HEK293 (cell line): ENCODE data around the gene CD109.
A peak's percentile ranks its signal among the peaks of the same experiment; 100 is the strongest.

Experiments
- CTCF ChIA-PET: fragments of 350-600 bp; formaldehyde crosslinking; extraction: SDS; loops from one replicate; lab custom pipeline; 2021; ENCODE audit warnings: antibody characterized with exemption; lab: Yijun Ruan, JAX
- POLR2A ChIA-PET: fragments of 300-600 bp; formaldehyde crosslinking; extraction: SDS; loops from one replicate; lab custom pipeline; 2020; ENCODE audit warnings: antibody characterized with exemption, inconsistent platforms; lab: Yijun Ruan, JAX
- H3K27ac ChIP-seq: fragments of 200-500 bp; sonication (Bioruptor generic); 2 replicates; pipeline ENCODE4 v1.5.1; 2014; ENCODE audit warnings: low read depth, low read length, control low read depth, inconsistent platforms; ENCODE audit errors: extremely low read depth
- H3K36me3 ChIP-seq, 2 experiments: fragments of 200-500 bp in 1 of 2; sonication (Bioruptor generic) in 1 of 2; 1 replicate in 1 of 2; 2 replicates in 1 of 2; pipeline ENCODE4 v1.5.1; 2014 to 2017; ENCODE audit warnings: inconsistent platforms in 2 of 2, low read length in 2 of 2; ENCODE audit not compliant: control insufficient read depth in 2 of 2, insufficient read depth in 1 of 2
- H3K4me1 ChIP-seq: fragments of 200-500 bp; sonication (Bioruptor generic); 2 replicates; pipeline ENCODE4 v1.5.1; 2014; ENCODE audit warnings: mild to moderate bottlenecking, low read length, inconsistent platforms; ENCODE audit not compliant: control insufficient read depth, insufficient read depth
- H3K4me3 ChIP-seq: 2 replicates; pipeline ENCODE4 v1.5.1; 2011; ENCODE audit warnings: low read depth, mild to moderate bottlenecking, control low read depth, low read length, moderate library complexity
- H3K9me3 ChIP-seq: fragments of 200-500 bp; sonication (Bioruptor generic); 2 replicates; pipeline ENCODE4 v1.5.1; 2014; ENCODE audit warnings: low read depth, low read length, inconsistent platforms; ENCODE audit not compliant: control insufficient read depth, insufficient read depth
- GFI1B ChIP-seq: fragments of 450-650 bp; formaldehyde crosslinking; IDR thresholded peaks from 2 replicates; pipeline ENCODE4 v1.5.1; 2016; ENCODE audit warnings: missing biosample characterization, missing genetic modification characterization
- KLF1 ChIP-seq: fragments of 450-650 bp; formaldehyde crosslinking; IDR thresholded peaks from 2 replicates; pipeline ENCODE4 v1.5.1; 2016; ENCODE audit warnings: missing biosample characterization, missing genetic modification characterization
- PRDM10 ChIP-seq: fragments of 450-650 bp; formaldehyde crosslinking; IDR thresholded peaks from 2 replicates; pipeline ENCODE4 v1.5.1; 2016; ENCODE audit warnings: missing biosample characterization, missing genetic modification characterization
- ZBTB17 ChIP-seq: fragments of 450-650 bp; formaldehyde crosslinking; IDR thresholded peaks from 2 replicates; pipeline ENCODE4 v1.5.1; 2016; ENCODE audit warnings: missing biosample characterization, missing genetic modification characterization
- ZBTB21 ChIP-seq: fragments of 450-650 bp; formaldehyde crosslinking; IDR thresholded peaks from 2 replicates; pipeline ENCODE4 v1.5.1; 2017; ENCODE audit warnings: missing biosample characterization, missing genetic modification characterization
- ZBTB44 ChIP-seq: fragments of 450-650 bp; IDR thresholded peaks from 2 replicates; pipeline ENCODE4 v1.5.1; 2018; ENCODE audit warnings: missing biosample characterization, mild to moderate bottlenecking, missing genetic modification characterization
- ZFHX2 ChIP-seq: fragments of 450-650 bp; formaldehyde crosslinking; conservative IDR thresholded peaks from 2 replicates; pipeline ENCODE4 v1.5.1; 2016; ENCODE audit warnings: missing biosample characterization, missing genetic modification characterization
- ZFP69B ChIP-seq: fragments of 450-650 bp; formaldehyde crosslinking; IDR thresholded peaks from 2 replicates; pipeline ENCODE4 v1.5.1; 2016; ENCODE audit warnings: missing biosample characterization, missing genetic modification characterization
- ZNF292 ChIP-seq: fragments of 450-650 bp; formaldehyde crosslinking; IDR thresholded peaks from 2 replicates; pipeline ENCODE4 v1.5.1; 2016; ENCODE audit warnings: low read depth, missing biosample characterization, missing genetic modification characterization, borderline replicate concordance
- ZNF335 ChIP-seq: fragments of 450-650 bp; formaldehyde crosslinking; conservative IDR thresholded peaks from 2 replicates; pipeline ENCODE4 v1.5.1; 2016; ENCODE audit warnings: missing biosample characterization, missing genetic modification characterization
- ZNF544 ChIP-seq: fragments of 450-650 bp; formaldehyde crosslinking; IDR thresholded peaks from 2 replicates; pipeline ENCODE4 v1.5.0; 2017; ENCODE audit warnings: missing biosample characterization, missing genetic modification characterization
- ZNF692 ChIP-seq: fragments of 450-650 bp; formaldehyde crosslinking; IDR thresholded peaks from 2 replicates; pipeline ENCODE4 v1.5.1; 2016; ENCODE audit warnings: missing biosample characterization, missing genetic modification characterization
- ZNF791 ChIP-seq: fragments of 450-650 bp; formaldehyde crosslinking; IDR thresholded peaks from 2 replicates; pipeline ENCODE4 v1.5.1; 2016; ENCODE audit warnings: missing biosample characterization, missing genetic modification characterization
- ZSCAN4 ChIP-seq: fragments of 450-650 bp; formaldehyde crosslinking; IDR thresholded peaks from 2 replicates; pipeline ENCODE4 v1.5.1; 2017; ENCODE audit warnings: missing biosample characterization, missing genetic modification characterization
- TF ChIP-seq, protein P1 (sequence below): fragments of 450-650 bp; formaldehyde crosslinking; IDR thresholded peaks from 2 replicates; pipeline ENCODE4 v1.5.1; 2017; ENCODE audit warnings: missing biosample characterization, missing genetic modification characterization
- TF ChIP-seq, protein P2 (sequence below): sonication (generic); formaldehyde crosslinking; IDR thresholded peaks from 2 replicates; pipeline ENCODE4 v1.8.1; 2022; ENCODE audit warnings: mild to moderate bottlenecking, moderate library complexity, missing genetic modification reagents
- TF ChIP-seq, protein P3 (sequence below): fragments of 450-650 bp; formaldehyde crosslinking; optimal IDR thresholded peaks from 2 replicates; pipeline ENCODE3; 2016; ENCODE audit warnings: missing biosample characterization, mild to moderate bottlenecking, missing genetic modification characterization
- TF ChIP-seq, protein P4 (sequence below): fragments of 450-650 bp; formaldehyde crosslinking; IDR thresholded peaks from 2 replicates; pipeline ENCODE4 v1.5.0; 2017; ENCODE audit warnings: missing biosample characterization, missing genetic modification characterization, borderline replicate concordance

Gene CD109

DNA sequence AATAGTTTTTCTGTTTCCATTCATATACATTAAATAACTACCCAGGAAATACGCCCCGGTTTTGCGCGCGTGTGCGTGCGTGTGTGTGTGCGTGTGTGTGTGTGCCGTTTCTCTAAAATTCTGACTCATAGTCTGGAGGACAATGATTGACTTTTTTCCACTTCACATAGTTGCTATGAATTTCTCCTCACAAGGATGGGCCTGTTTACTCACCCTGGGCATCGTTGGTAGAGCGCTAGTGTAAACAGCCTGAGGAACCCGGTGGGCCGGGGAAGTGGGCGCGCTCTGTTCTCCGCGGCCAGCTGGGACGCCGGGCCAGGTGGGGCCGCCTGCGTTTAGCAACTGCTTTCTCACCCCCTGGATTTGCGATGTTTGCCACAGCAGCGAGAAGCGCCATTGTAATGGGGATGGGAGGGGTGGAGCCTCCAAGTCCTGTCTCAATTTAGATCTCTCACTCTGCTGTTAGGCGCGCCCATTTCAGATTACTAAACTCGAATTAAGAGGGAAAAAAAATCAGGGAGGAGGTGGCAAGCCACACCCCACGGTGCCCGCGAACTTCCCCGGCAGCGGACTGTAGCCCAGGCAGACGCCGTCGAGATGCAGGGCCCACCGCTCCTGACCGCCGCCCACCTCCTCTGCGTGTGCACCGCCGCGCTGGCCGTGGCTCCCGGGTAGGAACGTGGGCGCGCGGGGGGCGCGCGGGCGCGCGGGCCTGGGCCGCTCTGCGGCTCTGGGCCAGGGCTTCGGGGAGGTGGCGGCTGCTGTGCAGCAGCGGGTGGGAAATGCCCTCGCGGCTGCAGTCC is at the start of gene CD109:
TSS of gene CD109 (plus strand) at position 585 of the 803 bp plus-strand sequence. CDS start at position 598, 13 bp downstream.
- peak within 1 kb of the TSS; percentile 74; the same call in 1 of the 2 replicates for H3K27ac ChIP-seq
- peak within 1 kb of the TSS; percentile 66 for H3K4me3 ChIP-seq
- no peaks in the 10 kb centered on the region for H3K9me3 ChIP-seq
- H3K36me3 ChIP-seq = peaks cover 0 to 11% of the 10 kb centered on the region in 2 experiments; a peak in 1 of 3 replicates
- H3K4me1 ChIP-seq = peaks cover 8% of the 10 kb centered on the region
- TF ChIP-seq PRDM10 (tag by site-specific recombination) (peak; percentile 30), ZBTB21 (tag by site-specific recombination) (no peak), ZNF292 (tag by site-specific recombination) (no peak), GFI1B (no peak), ZFHX2 (tag by site-specific recombination) (peak; percentile 52), ZNF544 (tag by site-specific recombination) (no peak), ZBTB44 (tag by site-specific recombination) (no peak), ZNF791 (tag by site-specific recombination) (no peak), KLF1 (tag by site-specific recombination) (peak; percentile 29), ZSCAN4 (tag by site-specific recombination) (0 out of 2 replicates have a peak, but pooled peaks have one; percentile 60), ZNF692 (peak; percentile 76), ZBTB17 (tag by site-specific recombination) (0 out of 2 replicates have a peak, but pooled peaks have one; percentile 13), ZNF335 (tag by site-specific recombination) (peak; percentile 36), ZFP69B (0 out of 2 replicates have a peak, but pooled peaks have one; percentile 41)
- TF ChIP-seq, protein P1, sequence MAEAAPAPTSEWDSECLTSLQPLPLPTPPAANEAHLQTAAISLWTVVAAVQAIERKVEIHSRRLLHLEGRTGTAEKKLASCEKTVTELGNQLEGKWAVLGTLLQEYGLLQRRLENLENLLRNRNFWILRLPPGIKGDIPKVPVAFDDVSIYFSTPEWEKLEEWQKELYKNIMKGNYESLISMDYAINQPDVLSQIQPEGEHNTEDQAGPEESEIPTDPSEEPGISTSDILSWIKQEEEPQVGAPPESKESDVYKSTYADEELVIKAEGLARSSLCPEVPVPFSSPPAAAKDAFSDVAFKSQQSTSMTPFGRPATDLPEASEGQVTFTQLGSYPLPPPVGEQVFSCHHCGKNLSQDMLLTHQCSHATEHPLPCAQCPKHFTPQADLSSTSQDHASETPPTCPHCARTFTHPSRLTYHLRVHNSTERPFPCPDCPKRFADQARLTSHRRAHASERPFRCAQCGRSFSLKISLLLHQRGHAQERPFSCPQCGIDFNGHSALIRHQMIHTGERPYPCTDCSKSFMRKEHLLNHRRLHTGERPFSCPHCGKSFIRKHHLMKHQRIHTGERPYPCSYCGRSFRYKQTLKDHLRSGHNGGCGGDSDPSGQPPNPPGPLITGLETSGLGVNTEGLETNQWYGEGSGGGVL (tag by site-specific recombination) = no peak
- TF ChIP-seq, protein P2, sequence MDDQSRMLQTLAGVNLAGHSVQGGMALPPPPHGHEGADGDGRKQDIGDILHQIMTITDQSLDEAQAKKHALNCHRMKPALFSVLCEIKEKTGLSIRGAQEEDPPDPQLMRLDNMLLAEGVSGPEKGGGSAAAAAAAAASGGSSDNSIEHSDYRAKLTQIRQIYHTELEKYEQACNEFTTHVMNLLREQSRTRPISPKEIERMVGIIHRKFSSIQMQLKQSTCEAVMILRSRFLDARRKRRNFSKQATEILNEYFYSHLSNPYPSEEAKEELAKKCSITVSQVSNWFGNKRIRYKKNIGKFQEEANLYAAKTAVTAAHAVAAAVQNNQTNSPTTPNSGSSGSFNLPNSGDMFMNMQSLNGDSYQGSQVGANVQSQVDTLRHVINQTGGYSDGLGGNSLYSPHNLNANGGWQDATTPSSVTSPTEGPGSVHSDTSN (CRISPR knock-in tag) = peak; percentile 88; the same call in 1 of the 2 replicates
- TF ChIP-seq, protein P3, sequence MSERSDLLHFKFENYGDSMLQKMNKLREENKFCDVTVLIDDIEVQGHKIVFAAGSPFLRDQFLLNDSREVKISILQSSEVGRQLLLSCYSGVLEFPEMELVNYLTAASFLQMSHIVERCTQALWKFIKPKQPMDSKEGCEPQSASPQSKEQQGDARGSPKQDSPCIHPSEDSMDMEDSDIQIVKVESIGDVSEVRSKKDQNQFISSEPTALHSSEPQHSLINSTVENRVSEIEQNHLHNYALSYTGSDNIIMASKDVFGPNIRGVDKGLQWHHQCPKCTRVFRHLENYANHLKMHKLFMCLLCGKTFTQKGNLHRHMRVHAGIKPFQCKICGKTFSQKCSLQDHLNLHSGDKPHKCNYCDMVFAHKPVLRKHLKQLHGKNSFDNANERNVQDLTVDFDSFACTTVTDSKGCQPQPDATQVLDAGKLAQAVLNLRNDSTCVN (tag by site-specific recombination) = peak; percentile 56
- TF ChIP-seq, protein P4, sequence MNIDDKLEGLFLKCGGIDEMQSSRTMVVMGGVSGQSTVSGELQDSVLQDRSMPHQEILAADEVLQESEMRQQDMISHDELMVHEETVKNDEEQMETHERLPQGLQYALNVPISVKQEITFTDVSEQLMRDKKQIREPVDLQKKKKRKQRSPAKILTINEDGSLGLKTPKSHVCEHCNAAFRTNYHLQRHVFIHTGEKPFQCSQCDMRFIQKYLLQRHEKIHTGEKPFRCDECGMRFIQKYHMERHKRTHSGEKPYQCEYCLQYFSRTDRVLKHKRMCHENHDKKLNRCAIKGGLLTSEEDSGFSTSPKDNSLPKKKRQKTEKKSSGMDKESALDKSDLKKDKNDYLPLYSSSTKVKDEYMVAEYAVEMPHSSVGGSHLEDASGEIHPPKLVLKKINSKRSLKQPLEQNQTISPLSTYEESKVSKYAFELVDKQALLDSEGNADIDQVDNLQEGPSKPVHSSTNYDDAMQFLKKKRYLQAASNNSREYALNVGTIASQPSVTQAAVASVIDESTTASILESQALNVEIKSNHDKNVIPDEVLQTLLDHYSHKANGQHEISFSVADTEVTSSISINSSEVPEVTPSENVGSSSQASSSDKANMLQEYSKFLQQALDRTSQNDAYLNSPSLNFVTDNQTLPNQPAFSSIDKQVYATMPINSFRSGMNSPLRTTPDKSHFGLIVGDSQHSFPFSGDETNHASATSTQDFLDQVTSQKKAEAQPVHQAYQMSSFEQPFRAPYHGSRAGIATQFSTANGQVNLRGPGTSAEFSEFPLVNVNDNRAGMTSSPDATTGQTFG = no peak
- POLR2A ChIA-PET = no interaction called here
- CTCF ChIA-PET = interaction anchor here (1.0 to 1.6 kb wide), 4 partner anchors 9 to 31 kb away, joined by 3 to 5 read pairs (median 4); no protein-coding TSS in a partner anchor
